Spleen (tissue), 7 donors: ENCODE data around the gene FAM216B.

Source experiments
- POLR2A ChIP-seq, 3 donors: fragments of 450-650 bp; IDR thresholded peaks; one replicate each; pipeline ENCODE4 v1.5.1; 2017; ENCODE audit warnings: antibody characterized with exemption in 3 of 3, mild to moderate bottlenecking in 1 of 3
- POLR2AphosphoS5 ChIP-seq, 3 donors: sonication (generic); formaldehyde crosslinking; IDR thresholded peaks; one replicate each; pipeline ENCODE4 v1.5.1; 2017; ENCODE audit warnings: antibody characterized with exemption in 3 of 3
- TF ChIP-seq, protein P1 (sequence below), 11 experiments: fragments of 200-600 bp in 7 of 11; fragments of 450-650 bp in 4 of 11; sonication (generic) in 4 of 11; IDR thresholded peaks in 8 of 11; conservative IDR thresholded peaks in 3 of 11; 1 replicate in 7 of 11; 2 replicates in 4 of 11; pipeline versions ENCODE4 v1.4.0 to v1.8.0; 2016 to 2021; ENCODE audit warnings: antibody characterized with exemption in 11 of 11, inconsistent platforms in 4 of 11, mild to moderate bottlenecking in 1 of 11
- donor health status: DM: no; HTN: no; CAD: no; lungs with moderate emphysema.
- donor health status: DM: no; HTN: no; CAD: no.
- donor health status: DM: no; HTN: no; CAD: no.

DNA sequence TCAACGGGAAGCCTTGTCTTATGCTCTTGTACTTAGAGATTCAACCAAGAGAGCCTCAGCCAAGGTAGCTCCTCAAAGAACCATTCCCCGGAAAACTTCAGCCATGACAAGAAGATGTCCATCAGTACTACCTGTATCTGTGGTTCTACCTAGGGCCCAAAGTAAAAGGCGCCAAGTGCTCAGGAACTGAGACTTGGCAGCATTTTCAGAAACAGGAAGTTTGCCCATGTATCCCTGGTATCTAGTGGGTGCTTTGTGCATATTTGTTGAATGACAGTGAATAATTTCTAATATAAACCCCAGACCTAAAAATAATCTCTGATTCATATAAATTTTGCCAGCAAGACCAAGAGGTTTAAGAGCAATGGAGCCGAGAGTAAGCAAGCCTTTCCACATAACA, 7.2 kb downstream of the FAM216B start:
- TF ChIP-seq, protein P1, sequence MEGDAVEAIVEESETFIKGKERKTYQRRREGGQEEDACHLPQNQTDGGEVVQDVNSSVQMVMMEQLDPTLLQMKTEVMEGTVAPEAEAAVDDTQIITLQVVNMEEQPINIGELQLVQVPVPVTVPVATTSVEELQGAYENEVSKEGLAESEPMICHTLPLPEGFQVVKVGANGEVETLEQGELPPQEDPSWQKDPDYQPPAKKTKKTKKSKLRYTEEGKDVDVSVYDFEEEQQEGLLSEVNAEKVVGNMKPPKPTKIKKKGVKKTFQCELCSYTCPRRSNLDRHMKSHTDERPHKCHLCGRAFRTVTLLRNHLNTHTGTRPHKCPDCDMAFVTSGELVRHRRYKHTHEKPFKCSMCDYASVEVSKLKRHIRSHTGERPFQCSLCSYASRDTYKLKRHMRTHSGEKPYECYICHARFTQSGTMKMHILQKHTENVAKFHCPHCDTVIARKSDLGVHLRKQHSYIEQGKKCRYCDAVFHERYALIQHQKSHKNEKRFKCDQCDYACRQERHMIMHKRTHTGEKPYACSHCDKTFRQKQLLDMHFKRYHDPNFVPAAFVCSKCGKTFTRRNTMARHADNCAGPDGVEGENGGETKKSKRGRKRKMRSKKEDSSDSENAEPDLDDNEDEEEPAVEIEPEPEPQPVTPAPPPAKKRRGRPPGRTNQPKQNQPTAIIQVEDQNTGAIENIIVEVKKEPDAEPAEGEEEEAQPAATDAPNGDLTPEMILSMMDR (IDR thresholded peaks at IDR 0.05 in 8 of 11, conservative IDR thresholded peaks at IDR 0.05 in 3 of 11) = no peak
- TF ChIP-seq POLR2A (IDR thresholded peaks at IDR 0.05) = no peak
- no peak for TF ChIP-seq POLR2AphosphoS5 (IDR thresholded peaks at IDR 0.05)
